GM12878 (cell line): ENCODE data around the gene KDM4C. TPM values are rescaled to one million over a fixed set of nuclear protein-coding genes. Genes with fewer than 3 reads are reported as not detected.

Experiments used
- ATAC-seq: fragments of 200-7000 bp; cut with Tn5 transposase; 3 replicates; pipeline ENCODE4 v1.9.1; 2020; ENCODE audit warnings: mild to moderate bottlenecking, moderate library complexity
- BruUV-seq: library from RNA; stranded (reverse); fragments of 400-500 nt; replicated peaks from 2 replicates; lab custom pipeline; 2021; lab: Mats Ljungman, UMichigan
- CTCF ChIA-PET: fragments of 300-600 bp; sonication (Branson Sonifier 250); formaldehyde crosslinking; extraction: SDS; loops from one replicate; lab custom pipeline; 2021; ENCODE audit warnings: inconsistent platforms; lab: Yijun Ruan, JAX
- POLR2A ChIA-PET: fragments of 350-600 bp; formaldehyde crosslinking; extraction: SDS; loops from one replicate; lab custom pipeline; 2021; ENCODE audit warnings: inconsistent platforms; lab: Charles Lee
- RAD21 ChIA-PET: fragments of 300-600 bp; sonication (Branson Sonifier 250); formaldehyde crosslinking; loops from one replicate; lab custom pipeline; 2023; ENCODE audit warnings: antibody characterized with exemption; ENCODE audit not compliant: unreplicated experiment; lab: Charles Lee
- SMC1A ChIA-PET: fragments of 300-600 bp; sonication (Branson Sonifier 250); formaldehyde crosslinking; loops from one replicate; lab custom pipeline; 2023; ENCODE audit not compliant: unreplicated experiment, uncharacterized antibody; lab: Charles Lee
- DNase-seq: peaks from one replicate; pipeline ENCODE4 v3.0.0-alpha.2; 2011; ENCODE audit warnings: low read depth, low spot score
- FAIRE-seq: peaks from 3 replicates; lab custom pipeline; 2011; peaks lifted over from hg19 to GRCh38; lab: Jason Lieb, UNC
- H2AFZ ChIP-seq: 2 replicates; pipeline ENCODE4 v1.6.0; 2011; ENCODE audit warnings: low read depth, low read length, control low read depth; ENCODE audit not compliant: control insufficient read depth
- H3K27ac ChIP-seq: 2 replicates; pipeline ENCODE4 v1.5.1; 2011; ENCODE audit warnings: control low read depth; ENCODE audit not compliant: control insufficient read depth, insufficient read depth
- H3K27me3 ChIP-seq, 2 experiments: replicated peaks in 1 of 2; 2 replicates each; pipeline versions ENCODE4 v1.6.0 to v1.6.1; 2011; ENCODE audit warnings: low read length in 1 of 2; ENCODE audit not compliant: control insufficient read depth in 2 of 2, insufficient read depth in 2 of 2
- H3K36me3 ChIP-seq, 2 experiments: 2 replicates each; pipeline ENCODE4 v1.5.1; 2011; ENCODE audit warnings: low read length in 1 of 2; ENCODE audit not compliant: control insufficient read depth in 2 of 2, insufficient read depth in 2 of 2
- H3K4me1 ChIP-seq: 2 replicates; pipeline ENCODE4 v1.6.1; 2011; ENCODE audit warnings: mild to moderate bottlenecking, low read length, moderate library complexity, mixed read lengths; ENCODE audit not compliant: control insufficient read depth, insufficient read depth
- H3K4me2 ChIP-seq: 2 replicates; pipeline ENCODE4 v1.6.0; 2011; ENCODE audit warnings: control low read depth; ENCODE audit not compliant: control insufficient read depth, insufficient read depth
- H3K4me3 ChIP-seq: fragments of 200-600 bp; sonication (generic); 2 replicates; pipeline ENCODE4 v1.5.1; 2016
- H3K79me2 ChIP-seq: 2 replicates; pipeline ENCODE4 v1.6.0; 2011; ENCODE audit warnings: low read length; ENCODE audit not compliant: control insufficient read depth, insufficient read depth
- H3K9ac ChIP-seq: 2 replicates; pipeline ENCODE4 v1.8.0; 2011; ENCODE audit warnings: low read length, control low read depth, mixed read lengths; ENCODE audit not compliant: control insufficient read depth, insufficient read depth
- H3K9me3 ChIP-seq: replicated peaks from 3 replicates; pipeline ENCODE4 v1.5.1; 2011; ENCODE audit warnings: mild to moderate bottlenecking, low read length; ENCODE audit not compliant: control insufficient read depth, insufficient read depth
- H4K20me1 ChIP-seq: 2 replicates; pipeline ENCODE4 v1.6.0; 2011; ENCODE audit not compliant: control insufficient read depth, insufficient read depth
- BACH1 ChIP-seq: fragments of 450-650 bp; IDR thresholded peaks from 2 replicates; pipeline ENCODE4 v1.6.1; 2017; ENCODE audit warnings: mild to moderate bottlenecking, borderline replicate concordance
- BCL3 ChIP-seq: IDR thresholded peaks from 2 replicates; pipeline ENCODE4 v1.6.1; 2011; ENCODE audit warnings: borderline replicate concordance, low read depth, mild to moderate bottlenecking, moderate library complexity, low read length; ENCODE audit not compliant: insufficient read depth, poor library complexity, severe bottlenecking
- CBX5 ChIP-seq: sonication (generic); IDR thresholded peaks from 2 replicates; pipeline ENCODE4 v1.6.1; 2016; ENCODE audit warnings: low read depth, moderate library complexity, mild to moderate bottlenecking, inconsistent platforms
- CREB1 ChIP-seq: IDR thresholded peaks from 2 replicates; pipeline ENCODE4 v1.6.1; 2012; ENCODE audit warnings: low read depth, mild to moderate bottlenecking, inconsistent platforms
- JUNB ChIP-seq: IDR thresholded peaks from 2 replicates; pipeline ENCODE4 v1.6.1; 2016; ENCODE audit warnings: antibody characterized with exemption, mild to moderate bottlenecking
- NR2F1 ChIP-seq: fragments of 450-650 bp; conservative IDR thresholded peaks from 2 replicates; pipeline ENCODE4 v1.6.1; 2017; ENCODE audit warnings: mild to moderate bottlenecking
- NRF1 ChIP-seq: conservative IDR thresholded peaks from 2 replicates; pipeline ENCODE4 v1.6.1; 2011; ENCODE audit warnings: mild to moderate bottlenecking, low read depth, low read length, improper control_type of control experiment
- POU2F2 ChIP-seq: IDR thresholded peaks from 3 replicates; pipeline ENCODE4 v1.6.1; 2011; ENCODE audit warnings: low read depth, mild to moderate bottlenecking, low read length, borderline replicate concordance
- SMAD1 ChIP-seq: fragments of 450-650 bp; IDR thresholded peaks from 2 replicates; pipeline ENCODE4 v1.6.1; 2018; ENCODE audit warnings: mild to moderate bottlenecking, low read depth; ENCODE audit not compliant: partially characterized antibody
- YBX1 ChIP-seq: fragments of 450-650 bp; IDR thresholded peaks from 2 replicates; pipeline ENCODE4 v1.6.1; 2016; ENCODE audit warnings: antibody characterized with exemption
- ZNF384 ChIP-seq: IDR thresholded peaks from 2 replicates; pipeline ENCODE4 v1.6.1; 2012; ENCODE audit warnings: low read depth, mild to moderate bottlenecking, low read length, improper control_type of control experiment, borderline replicate concordance
- WGBS: methylation state at CpG from one replicate; pipeline ENCODE4 v1.1.6; 2016; ENCODE audit warnings: low lambda C conversion rate; ENCODE audit not compliant: insufficient replicate concordance, insufficient coverage; ENCODE audit errors: missing lambda C conversion rate; 5-methylcytosine and 5-hydroxymethylcytosine counted together
- in situ Hi-C: fragments of 300-500 bp; cut with MboI; formaldehyde crosslinking; loops from 9 replicates; pipeline ENCODE4 v1.14.3; 2018; ENCODE audit warnings: mixed read lengths
- intact Hi-C: fragments of 100-400 bp; cut with micrococcal nuclease; formaldehyde crosslinking; loops from one replicate; pipeline ENCODE4 v1.14.2; 2022; ENCODE audit not compliant: unreplicated experiment
- polyA plus RNA-seq, 11 experiments: library from polyadenylated mRNA; depleted of rRNA in 4 of 11; unstranded in 6 of 11; stranded (reverse) in 5 of 11; fragments of >200 nt; fragmentation: Nextera tagmentation in 4 of 11; fragmentation: Illumina TruSeq in 1 of 11; extraction: Ambion mirVana in 4 of 11; extraction: Trizol in 1 of 11; gene quantifications; 1 replicate in 1 of 11; 2 replicates in 10 of 11; pipeline versions ENCODE4 v1.2.1 to v1.2.3, GENCODE V29; 2011 to 2016; ENCODE audit warnings: inconsistent platforms in 2 of 11, missing spikeins in 2 of 11, low read depth in 1 of 11
- total RNA-seq, 4 experiments: library from RNA; depleted of rRNA in 3 of 4; stranded (reverse); fragments of >200 nt in 3 of 4; fragmentation: Illumina TruSeq in 1 of 4; extraction: Trizol in 1 of 4; gene quantifications; 2 replicates each; pipeline versions ENCODE4 v1.2.1 to v1.2.3, GENCODE V29; 2013 to 2021

The KDM4C gene
- total and polyA plus RNA-seq, 10 of the 15 experiments (the other 5 are each of a cell fraction or from before 2014, with no cell fraction given): 6.8 to 41.2 (median 20.1) TPM

GRCh38 chr9:6884990-6885389 is 127.2 kb downstream of the KDM4C start:
- in situ Hi-C loops: no loop called here
- no peak overlapping the region for H3K27ac ChIP-seq
- peaks cover 1 to 10% of the 10 kb centered on the region in 2 experiments; a peak in 2 of 4 replicates for H3K36me3 ChIP-seq
- H3K4me2 ChIP-seq: no peak overlapping the region
- H3K79me2 ChIP-seq: no peaks in the 10 kb centered on the region; the same call in 1 of the 2 replicates
- no peaks in the 10 kb centered on the region for H3K27me3 ChIP-seq
- ATAC-seq: no peak
- no peak for FAIRE-seq
- no peak for TF ChIP-seq CREB1
- TF ChIP-seq SMAD1: no peak
- TF ChIP-seq YBX1: no peak
- TF ChIP-seq CBX5: no peak
- TF ChIP-seq BCL3: no peak
- no peak for TF ChIP-seq JUNB
- no peak for TF ChIP-seq ZNF384
- no peak for TF ChIP-seq POU2F2
- TF ChIP-seq BACH1: no peak
- TF ChIP-seq NRF1: no peak
- TF ChIP-seq NR2F1: no peak
- ChIA-PET SMC1A (interaction anchor here (0.9 to 1.5 kb wide), 2 partner anchors 8 to 89 kb away, joined by 3 to 7 read pairs; no protein-coding TSS in a partner anchor), CTCF (interaction anchor here (0.7 to 1.1 kb wide), 2 partner anchors 7 to 58 kb away, joined by 3 read pairs; no protein-coding TSS in a partner anchor), POLR2A (interaction anchor here (0.7 kb wide), 1 partner anchor 128 kb away, joined by 3 read pairs; no protein-coding TSS in a partner anchor), RAD21 (interaction anchor here (0.9 kb wide), 1 partner anchor 58 kb away, joined by 3 read pairs; no protein-coding TSS in a partner anchor)
- intact Hi-C loops: no loop called here
- H3K4me3 ChIP-seq: no peak overlapping the region
- 94% methylated on average over 2 of the region's 2 CpGs for WGBS
- H3K9me3 ChIP-seq: no peaks in the 10 kb centered on the region; the same call in 1 of the 3 replicates
- no TSS peak for BruUV-seq
- H4K20me1 ChIP-seq: no peaks in the 10 kb centered on the region
- H3K4me1 ChIP-seq: peaks cover 8% of the 10 kb centered on the region
- no peak for DNase-seq
- H2AFZ ChIP-seq: no peak overlapping the region
- no peak overlapping the region for H3K9ac ChIP-seq
